ENCODE data around the gene IL1R2.

- TF ChIP-seq CTCF (IDR thresholded peaks at IDR 0.05), result no peak
- no peak for TF ChIP-seq POLR2A (IDR thresholded peaks at IDR 0.05)
- TF ChIP-seq POLR2AphosphoS5 (IDR thresholded peaks at IDR 0.05), result no peak
- TF ChIP-seq EP300 (IDR thresholded peaks at IDR 0.05), result no peak
Observed at GRCh38 chr2:101993772-101994171, 2.0 kb downstream of the IL1R2 start.

Data from suprapubic skin (tissue), 4 donors.